EL (cell line): ENCODE data around the gene ITGA8.
"Not testable (repeated sequence)": the region's sequence is repeated elsewhere in the genome, so short reads cannot be mapped to it uniquely, and the experiment has no call there.

Experiments used
- DNase-seq: peaks from one replicate; pipeline ENCODE4 v3.0.0-alpha.2; 2016

ITGA8 gene

GRCh38 chr10:15672469-15672868 lies 47.3 kb downstream of the ITGA8 start:
- no peak for DNase-seq

GRCh38 chr10:15670880-15671279 lies 48.8 kb downstream of the ITGA8 start:
- DNase-seq, result no peak

- DNase-seq, result peak; percentile 9
Observed at GRCh38 chr10:15661574-15661973, 58.1 kb downstream of the ITGA8 start.

- DNase-seq, result no peak
Observed at GRCh38 chr10:15660990-15661389, 58.7 kb downstream of the ITGA8 start.

- no peak for DNase-seq
Observed at GRCh38 chr10:15658069-15658702, 61.5 kb downstream of the ITGA8 start.

- DNase-seq, result no peak
Observed at GRCh38 chr10:15652757-15653156, 67.0 kb downstream of the ITGA8 start.

- no peak for DNase-seq
Observed at GRCh38 chr10:15652117-15652516, 67.6 kb downstream of the ITGA8 start.

- DNase-seq, result no peak
Observed at GRCh38 chr10:15651175-15651574, 68.5 kb downstream of the ITGA8 start.

- DNase-seq, result peak; percentile 60
Observed at GRCh38 chr10:15642095-15642494, 77.6 kb downstream of the ITGA8 start.

- DNase-seq, result no peak
Observed at GRCh38 chr10:15640536-15641085, 79.1 kb downstream of the ITGA8 start.

GRCh38 chr10:15636446-15636845 lies 83.3 kb downstream of the ITGA8 start:
- no peak for DNase-seq

- DNase-seq, result no peak
Observed at GRCh38 chr10:15632456-15633091, 87.1 kb downstream of the ITGA8 start.

- DNase-seq, result not testable (repeated sequence)
Observed at GRCh38 chr10:15631205-15631604, 88.5 kb downstream of the ITGA8 start.

GRCh38 chr10:15630353-15630752 lies 89.4 kb downstream of the ITGA8 start:
- DNase-seq, result no peak

GRCh38 chr10:15627617-15628196 lies 92.0 kb downstream of the ITGA8 start:
- DNase-seq, result peak; percentile 53

GRCh38 chr10:15626937-15627336 lies 92.8 kb downstream of the ITGA8 start:
- DNase-seq, result no peak

- DNase-seq, result no peak
Observed at GRCh38 chr10:15625261-15625660, 94.5 kb downstream of the ITGA8 start.

- no peak for DNase-seq
Observed at GRCh38 chr10:15624401-15625196, 95.1 kb downstream of the ITGA8 start.

GRCh38 chr10:15620836-15621515 lies 98.7 kb downstream of the ITGA8 start:
- DNase-seq, result no peak

GRCh38 chr10:15620337-15620736 lies 99.4 kb downstream of the ITGA8 start:
- DNase-seq, result no peak

GRCh38 chr10:15609246-15609645 lies 110.5 kb downstream of the ITGA8 start:
- DNase-seq, result peak; percentile 85

GRCh38 chr10:15606377-15606776 lies 113.3 kb downstream of the ITGA8 start:
- no peak for DNase-seq
